HepG2 (cell line): ENCODE results near the gene FBXL12. TPM values are rescaled to one million over a fixed set of nuclear protein-coding genes. Genes with fewer than 3 reads are reported as not detected.

Experiments
- ATAC-seq: fragments of 200-7000 bp; cut with Tn5 transposase; 3 replicates; pipeline ENCODE4 v1.9.1; 2020; ENCODE audit warnings: mild to moderate bottlenecking, moderate library complexity
- BruUV-seq: library from RNA; stranded (reverse); fragments of 400-500 nt; replicated peaks from 2 replicates; lab custom pipeline; 2021; lab: Mats Ljungman, UMichigan
- CTCF ChIA-PET: fragments of 300-600 bp; formaldehyde crosslinking; extraction: SDS; loops from one replicate; lab custom pipeline; 2021; ENCODE audit warnings: low total read pairs, inconsistent platforms, low intra/inter-chr PET ratio; lab: Yijun Ruan, JAX
- POLR2A ChIA-PET: fragments of 350-600 bp; sonication (Branson Sonifier 250); formaldehyde crosslinking; loops from one replicate; lab custom pipeline; 2020; ENCODE audit warnings: antibody characterized with exemption, inconsistent platforms; lab: Yijun Ruan, JAX
- DNase-seq: peaks from one replicate; pipeline ENCODE4 v3.0.0-alpha.2; 2015; ENCODE audit warnings: low spot score
- FAIRE-seq: peaks from 3 replicates; lab custom pipeline; 2011; peaks lifted over from hg19 to GRCh38; lab: Jason Lieb, UNC
- H2AFZ ChIP-seq: one replicate; pipeline ENCODE4 v1.6.1; 2011; ENCODE audit warnings: low read length, inconsistent platforms
- H3K27ac ChIP-seq: fragments of 300-600 bp; 3 replicates; pipeline ENCODE4 v1.8.0; 2011; ENCODE audit warnings: mixed run types, mild to moderate bottlenecking, mixed read lengths, low read length, inconsistent platforms; ENCODE audit not compliant: insufficient read depth; ENCODE audit errors: extremely low read length
- H3K27me3 ChIP-seq, 2 experiments: fragments of 200-600 bp in 1 of 2; 2 replicates in 1 of 2; 3 replicates in 1 of 2; pipeline versions ENCODE4 v1.6.0 to v1.8.0; 2011; ENCODE audit warnings: low read length in 2 of 2, mild to moderate bottlenecking in 2 of 2, moderate library complexity in 2 of 2, inconsistent platforms in 1 of 2; ENCODE audit not compliant: insufficient read depth in 2 of 2, control insufficient read depth in 1 of 2
- H3K36me3 ChIP-seq, 2 experiments: fragments of 200-600 bp in 1 of 2; replicated peaks in 1 of 2; 2 replicates in 1 of 2; 3 replicates in 1 of 2; pipeline versions ENCODE4 v1.5.1 to v1.8.0; 2011; ENCODE audit warnings: low read length in 2 of 2, inconsistent platforms in 1 of 2; ENCODE audit not compliant: insufficient read depth in 2 of 2, control insufficient read depth in 1 of 2
- H3K4me1 ChIP-seq: 2 replicates; pipeline ENCODE4 v1.5.1; 2012; ENCODE audit warnings: low read length, inconsistent platforms; ENCODE audit not compliant: insufficient read depth
- H3K4me2 ChIP-seq: 2 replicates; pipeline ENCODE4 v1.6.0; 2011; ENCODE audit warnings: low read depth, low read length, inconsistent platforms
- H3K4me3 ChIP-seq, 3 experiments: fragments of 200-600 bp in 1 of 3; sonication (generic), shearing (Covaris generic) in 1 of 3; replicated peaks in 1 of 3; 2 replicates each; pipeline ENCODE4 v1.5.1; 2011 to 2016; ENCODE audit warnings: low read length in 3 of 3, inconsistent platforms in 2 of 3, low read depth in 2 of 3, mild to moderate bottlenecking in 2 of 3, control low read depth in 1 of 3, mixed read lengths in 1 of 3; ENCODE audit not compliant: insufficient read depth in 1 of 3
- H3K79me2 ChIP-seq: one replicate; pipeline ENCODE4 v1.6.1; 2011; ENCODE audit warnings: low read length, inconsistent platforms; ENCODE audit not compliant: insufficient read depth
- H3K9ac ChIP-seq: 2 replicates; pipeline ENCODE4 v1.6.0; 2011; ENCODE audit warnings: mild to moderate bottlenecking, low read depth, low read length, inconsistent platforms; ENCODE audit not compliant: insufficient read depth
- H3K9me3 ChIP-seq: 2 replicates; pipeline ENCODE4 v1.5.1; 2012; ENCODE audit warnings: mild to moderate bottlenecking, low read length
- H4K20me1 ChIP-seq: 2 replicates; pipeline ENCODE4 v1.6.0; 2011; ENCODE audit warnings: inconsistent platforms, mild to moderate bottlenecking, low read length, moderate library complexity; ENCODE audit not compliant: insufficient read depth
- ATF7 ChIP-seq, 2 experiments: fragments of 450-650 bp in 1 of 2; sonication (generic) in 1 of 2; formaldehyde crosslinking in 1 of 2; IDR thresholded peaks; 2 replicates each; pipeline versions ENCODE4 v1.4.0 to v1.6.1; 2016 to 2020; ENCODE audit warnings: antibody characterized with exemption in 1 of 2, mild to moderate bottlenecking in 1 of 2, missing genetic modification reagents in 1 of 2
- CENPX ChIP-seq: sonication (generic); formaldehyde crosslinking; IDR thresholded peaks from 2 replicates; pipeline ENCODE4 v1.9.0; 2021; ENCODE audit warnings: mild to moderate bottlenecking, missing genetic modification reagents, moderate library complexity
- GTF2F1 ChIP-seq: fragments of 150-350 bp; IDR thresholded peaks from 2 replicates; pipeline ENCODE4 v1.6.1; 2014; ENCODE audit warnings: low read length
- HOXA9 ChIP-seq: sonication (generic); formaldehyde crosslinking; IDR thresholded peaks from 2 replicates; pipeline ENCODE4 v1.8.1; 2022; ENCODE audit warnings: missing genetic modification reagents, mild to moderate bottlenecking, moderate library complexity, borderline replicate concordance
- NFYB ChIP-seq: sonication (generic); formaldehyde crosslinking; IDR thresholded peaks from 2 replicates; pipeline ENCODE4 v1.4.0; 2020; ENCODE audit warnings: missing genetic modification reagents
- RFX1 ChIP-seq: fragments of 450-650 bp; IDR thresholded peaks from 2 replicates; pipeline ENCODE4 v1.6.1; 2017
- TARDBP ChIP-seq: sonication (generic); formaldehyde crosslinking; IDR thresholded peaks from 2 replicates; pipeline ENCODE4 v1.8.0; 2022; ENCODE audit warnings: mild to moderate bottlenecking, missing genetic modification reagents
- U2AF1 ChIP-seq: fragments of 200-400 bp; formaldehyde crosslinking; optimal IDR thresholded peaks from 2 replicates; pipeline ENCODE3; 2017; ENCODE audit warnings: mild to moderate bottlenecking, low read depth, low read length
- YEATS4 ChIP-seq: sonication (generic); formaldehyde crosslinking; IDR thresholded peaks from 2 replicates; pipeline ENCODE4 v1.4.0; 2020; ENCODE audit warnings: missing genetic modification reagents, borderline replicate concordance
- ZNF326 ChIP-seq: sonication (generic); formaldehyde crosslinking; IDR thresholded peaks from 2 replicates; pipeline ENCODE4 v1.4.0; 2020; ENCODE audit warnings: missing genetic modification reagents, borderline replicate concordance
- ZNF382 ChIP-seq: sonication (generic); formaldehyde crosslinking; IDR thresholded peaks from 2 replicates; pipeline ENCODE4 v1.5.0; 2020; ENCODE audit warnings: missing genetic modification reagents, mild to moderate bottlenecking, borderline replicate concordance
- ZNF543 ChIP-seq: sonication (generic); formaldehyde crosslinking; IDR thresholded peaks from 2 replicates; pipeline ENCODE4 v1.4.0; 2020; ENCODE audit warnings: mild to moderate bottlenecking, missing genetic modification reagents
- ZNF761 ChIP-seq: sonication (generic); formaldehyde crosslinking; conservative IDR thresholded peaks from 2 replicates; pipeline ENCODE4 v1.4.0; 2020; ENCODE audit warnings: mild to moderate bottlenecking, missing genetic modification reagents
- WGBS: methylation state at CpG from one replicate; pipeline ENCODE4 v1.1.6; 2017; ENCODE audit warnings: low lambda C conversion rate; 5-methylcytosine and 5-hydroxymethylcytosine counted together
- in situ Hi-C: cut with HindIII; loops from 2 replicates; pipeline ENCODE4 v1.10.0; 2017; ENCODE audit warnings: low pct_unique_long_range_greater_than_20kb; ENCODE audit not compliant: extremely low pct_ligation_motif_present
- intact Hi-C: fragments of 100-400 bp; cut with micrococcal nuclease; formaldehyde crosslinking; loops from one replicate; pipeline ENCODE4 v1.10.0; 2022; ENCODE audit not compliant: unreplicated experiment
- polyA plus RNA-seq, 8 experiments: library from polyadenylated mRNA; depleted of rRNA in 3 of 8; stranded (reverse) in 7 of 8; unstranded in 1 of 8; fragments of >200 nt; fragmentation: Illumina TruSeq in 4 of 8; extraction: Trizol in 4 of 8; gene quantifications; 2 replicates each; pipeline versions ENCODE4 v1.2.1 to v1.2.3, GENCODE V29; 2011 to 2016; ENCODE audit warnings: low read depth in 4 of 8, missing spikeins in 1 of 8, mixed read lengths in 1 of 8; ENCODE audit not compliant: insufficient read depth in 1 of 8
- total RNA-seq, 5 experiments: library from RNA; depleted of rRNA; stranded (reverse); fragments of >200 nt; fragmentation: Illumina TruSeq; extraction: Trizol; gene quantifications; 2 replicates each; pipeline ENCODE4 v1.2.3, GENCODE V29; 2016; ENCODE audit warnings: low read depth in 1 of 5
- TF ChIP-seq, protein P1 (sequence below): sonication (generic); formaldehyde crosslinking; IDR thresholded peaks from 2 replicates; pipeline ENCODE4 v1.4.0; 2020; ENCODE audit warnings: missing genetic modification reagents, borderline replicate concordance
- TF ChIP-seq, protein P2 (sequence below): sonication (generic); formaldehyde crosslinking; IDR thresholded peaks from 2 replicates; pipeline ENCODE4 v1.8.1; 2023; ENCODE audit warnings: mild to moderate bottlenecking, inconsistent platforms, moderate library complexity, missing genetic modification reagents, borderline replicate concordance

The FBXL12 gene
- total and polyA plus RNA-seq, 2 of the 13 experiments (the other 11 are each of a cell fraction or from before 2014, with no cell fraction given), result 20.4 to 23.1 TPM

DNA sequence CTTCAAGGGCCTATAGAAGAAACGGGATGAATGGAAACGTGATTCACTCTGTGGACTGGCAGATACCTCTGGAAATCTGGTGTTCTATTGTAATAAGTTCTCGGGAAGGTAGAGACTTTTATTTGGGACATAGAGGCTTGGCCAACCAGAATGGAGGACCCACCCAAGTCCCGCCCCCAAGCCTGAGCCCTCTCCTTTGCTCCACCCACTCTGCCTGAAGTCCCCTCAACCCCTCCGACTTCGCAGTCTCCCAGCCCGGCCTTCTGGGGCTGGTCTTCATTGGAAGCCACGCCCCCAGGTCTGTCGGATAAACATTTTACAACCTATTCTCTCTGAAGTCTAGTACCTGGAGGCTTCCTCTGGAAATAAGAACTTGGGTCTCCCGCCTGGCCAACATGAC lies 16.9 kb downstream of the FBXL12 start:
- Histone ChIP-seq H4K20me1 (no peaks in the 10 kb centered on the region), H3K4me2 (no peak overlapping the region), H2AFZ (no peak overlapping the region), H3K27ac (no peak overlapping the region), H3K36me3 (0 out of 5 replicates have a peak, but pooled peaks cover 0 to 4% of the 10 kb centered on the region in 2 experiments), H3K9ac (no peak overlapping the region), H3K27me3 (no peaks in the 10 kb centered on the region), H3K4me3 (no peak overlapping the region), H3K9me3 (no peaks in the 10 kb centered on the region), H3K79me2 (no peaks in the 10 kb centered on the region), H3K4me1 (no peaks in the 10 kb centered on the region)
- ChIA-PET POLR2A (no interaction called here), CTCF (no interaction called here)
- intact Hi-C loops (no loop called here), in situ Hi-C loops (no loop called here)
- TF ChIP-seq ATF7 (IDR thresholded peaks at IDR 0.05), result no peak
- no peak for TF ChIP-seq ATF7 (CRISPR knock-in tag; IDR thresholded peaks at IDR 0.05)
- TF ChIP-seq GTF2F1, result no peak
- no peak for TF ChIP-seq U2AF1
- no peak for TF ChIP-seq ZNF543 (CRISPR knock-in tag)
- no peak for TF ChIP-seq RFX1
- no peak for TF ChIP-seq ZNF761 (CRISPR knock-in tag)
- TF ChIP-seq ZNF382 (CRISPR knock-in tag), result no peak
- no peak for TF ChIP-seq HOXA9 (CRISPR knock-in tag)
- TF ChIP-seq, protein P1, sequence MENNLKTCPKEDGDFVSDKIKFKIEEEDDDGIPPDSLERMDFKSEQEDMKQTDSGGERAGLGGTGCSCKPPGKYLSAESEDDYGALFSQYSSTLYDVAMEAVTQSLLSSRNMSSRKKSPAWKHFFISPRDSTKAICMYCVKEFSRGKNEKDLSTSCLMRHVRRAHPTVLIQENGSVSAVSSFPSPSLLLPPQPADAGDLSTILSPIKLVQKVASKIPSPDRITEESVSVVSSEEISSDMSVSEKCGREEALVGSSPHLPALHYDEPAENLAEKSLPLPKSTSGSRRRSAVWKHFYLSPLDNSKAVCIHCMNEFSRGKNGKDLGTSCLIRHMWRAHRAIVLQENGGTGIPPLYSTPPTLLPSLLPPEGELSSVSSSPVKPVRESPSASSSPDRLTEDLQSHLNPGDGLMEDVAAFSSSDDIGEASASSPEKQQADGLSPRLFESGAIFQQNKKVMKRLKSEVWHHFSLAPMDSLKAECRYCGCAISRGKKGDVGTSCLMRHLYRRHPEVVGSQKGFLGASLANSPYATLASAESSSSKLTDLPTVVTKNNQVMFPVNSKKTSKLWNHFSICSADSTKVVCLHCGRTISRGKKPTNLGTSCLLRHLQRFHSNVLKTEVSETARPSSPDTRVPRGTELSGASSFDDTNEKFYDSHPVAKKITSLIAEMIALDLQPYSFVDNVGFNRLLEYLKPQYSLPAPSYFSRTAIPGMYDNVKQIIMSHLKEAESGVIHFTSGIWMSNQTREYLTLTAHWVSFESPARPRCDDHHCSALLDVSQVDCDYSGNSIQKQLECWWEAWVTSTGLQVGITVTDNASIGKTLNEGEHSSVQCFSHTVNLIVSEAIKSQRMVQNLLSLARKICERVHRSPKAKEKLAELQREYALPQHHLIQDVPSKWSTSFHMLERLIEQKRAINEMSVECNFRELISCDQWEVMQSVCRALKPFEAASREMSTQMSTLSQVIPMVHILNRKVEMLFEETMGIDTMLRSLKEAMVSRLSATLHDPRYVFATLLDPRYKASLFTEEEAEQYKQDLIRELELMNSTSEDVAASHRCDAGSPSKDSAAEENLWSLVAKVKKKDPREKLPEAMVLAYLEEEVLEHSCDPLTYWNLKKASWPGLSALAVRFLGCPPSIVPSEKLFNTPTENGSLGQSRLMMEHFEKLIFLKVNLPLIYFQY (CRISPR knock-in tag), result no peak
- no peak for TF ChIP-seq CENPX (CRISPR knock-in tag)
- no peak for TF ChIP-seq NFYB (CRISPR knock-in tag)
- TF ChIP-seq TARDBP (CRISPR knock-in tag), result no peak
- TF ChIP-seq, protein P2, sequence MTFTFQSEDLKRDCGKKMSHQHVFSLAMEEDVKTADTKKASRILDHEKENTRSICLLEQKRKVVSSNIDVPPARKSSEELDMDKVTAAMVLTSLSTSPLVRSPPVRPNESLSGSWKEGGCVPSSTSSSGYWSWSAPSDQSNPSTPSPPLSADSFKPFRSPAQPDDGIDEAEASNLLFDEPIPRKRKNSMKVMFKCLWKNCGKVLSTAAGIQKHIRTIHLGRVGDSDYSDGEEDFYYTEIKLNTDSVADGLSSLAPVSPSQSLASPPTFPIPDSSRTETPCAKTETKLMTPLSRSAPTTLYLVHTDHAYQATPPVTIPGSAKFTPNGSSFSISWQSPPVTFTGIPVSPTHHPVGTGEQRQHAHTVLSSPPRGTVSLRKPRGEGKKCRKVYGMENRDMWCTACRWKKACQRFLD (CRISPR knock-in tag), result no peak
- no peak for TF ChIP-seq ZNF326
- TF ChIP-seq YEATS4, result no peak
- no peak for FAIRE-seq
- no TSS peak for BruUV-seq
- WGBS, result 95% methylated on average over 10 of the region's 10 CpGs
- ATAC-seq, result no peak
- DNase-seq, result no peak
